SU-DHL-6 (cell line): ENCODE data around the gene TFF1.

Source experiments
- H2AFZ ChIP-seq: fragments of 200-600 bp; sonication (generic); 2 replicates; pipeline ENCODE4 v1.6.1; 2014; ENCODE audit warnings: low read depth, mild to moderate bottlenecking, moderate library complexity, mixed read lengths, antibody characterized with exemption, low read length; ENCODE audit not compliant: severe bottlenecking
- H3F3A ChIP-seq: fragments of 200-600 bp; shearing (Covaris generic); 2 replicates; pipeline ENCODE4 v1.6.0; 2016; ENCODE audit warnings: antibody characterized with exemption, mild to moderate bottlenecking; ENCODE audit not compliant: insufficient read depth
- H3K27ac ChIP-seq: fragments of 200-600 bp; sonication (generic); 2 replicates; pipeline ENCODE4 v1.5.1; 2016; ENCODE audit warnings: low read depth, mild to moderate bottlenecking, low read length, moderate library complexity, mixed read lengths
- H3K27me3 ChIP-seq: fragments of 200-600 bp; sonication (generic), shearing (Covaris generic); 2 replicates; pipeline ENCODE4 v1.6.0; 2014; ENCODE audit warnings: mild to moderate bottlenecking, low read length
- H3K36me3 ChIP-seq: fragments of 200-600 bp; sonication (generic); 2 replicates; pipeline ENCODE4 v1.6.1; 2014; ENCODE audit warnings: mild to moderate bottlenecking, low read length, mixed read lengths
- H3K4me2 ChIP-seq: fragments of 300-600, 200-600 bp; shearing (Covaris generic), sonication (generic); 2 replicates; pipeline ENCODE4 v1.6.0; 2014; ENCODE audit warnings: low read length, low read depth, mild to moderate bottlenecking; ENCODE audit not compliant: poor library complexity, severe bottlenecking
- H3K4me3 ChIP-seq: fragments of 200-600 bp; sonication (generic); 2 replicates; pipeline ENCODE4 v1.5.1; 2014; ENCODE audit warnings: antibody characterized with exemption, low read length, mild to moderate bottlenecking, mixed read lengths; ENCODE audit not compliant: insufficient read depth, poor library complexity, severe bottlenecking
- H3K79me2 ChIP-seq: fragments of 200-600 bp; sonication (generic); 2 replicates; pipeline ENCODE4 v1.6.1; 2014; ENCODE audit warnings: mild to moderate bottlenecking, low read length, moderate library complexity; ENCODE audit not compliant: insufficient read depth
- H3K9ac ChIP-seq: fragments of 200-600 bp; sonication (generic); 2 replicates; pipeline ENCODE4 v1.7.0; 2014; ENCODE audit warnings: mild to moderate bottlenecking, low read length
- H3K9me2 ChIP-seq: fragments of 200-600 bp; sonication (generic); replicated peaks from 2 replicates; pipeline ENCODE4 v1.6.1; 2014; ENCODE audit warnings: low read length; ENCODE audit not compliant: insufficient read depth
- H3K9me3 ChIP-seq: fragments of 200-600 bp; sonication (generic); 2 replicates; pipeline ENCODE4 v1.6.1; 2014; ENCODE audit warnings: low read length, mixed read lengths; ENCODE audit not compliant: insufficient read depth
- H4K20me1 ChIP-seq: fragments of 200-600 bp; sonication (generic); 2 replicates; pipeline ENCODE4 v1.6.1; 2014; ENCODE audit warnings: low read depth, mild to moderate bottlenecking, antibody characterized with exemption, low read length, moderate library complexity, mixed read lengths
- EZH2phosphoT487 ChIP-seq: fragments of 200-600 bp; sonication (generic), shearing (Covaris generic); conservative IDR thresholded peaks from 2 replicates; pipeline ENCODE4 v1.6.1; 2018; ENCODE audit warnings: mild to moderate bottlenecking, antibody characterized with exemption, low read length, moderate library complexity, mixed read lengths
- TF ChIP-seq, protein P1 (sequence below): fragments of 200-600 bp; sonication (generic); IDR thresholded peaks from one replicate; pipeline ENCODE4 v1.5.1; 2017; ENCODE audit warnings: antibody characterized with exemption, mild to moderate bottlenecking, low read length, moderate library complexity; ENCODE audit not compliant: insufficient read depth, poor library complexity, severe bottlenecking

TFF1 gene

DNA sequence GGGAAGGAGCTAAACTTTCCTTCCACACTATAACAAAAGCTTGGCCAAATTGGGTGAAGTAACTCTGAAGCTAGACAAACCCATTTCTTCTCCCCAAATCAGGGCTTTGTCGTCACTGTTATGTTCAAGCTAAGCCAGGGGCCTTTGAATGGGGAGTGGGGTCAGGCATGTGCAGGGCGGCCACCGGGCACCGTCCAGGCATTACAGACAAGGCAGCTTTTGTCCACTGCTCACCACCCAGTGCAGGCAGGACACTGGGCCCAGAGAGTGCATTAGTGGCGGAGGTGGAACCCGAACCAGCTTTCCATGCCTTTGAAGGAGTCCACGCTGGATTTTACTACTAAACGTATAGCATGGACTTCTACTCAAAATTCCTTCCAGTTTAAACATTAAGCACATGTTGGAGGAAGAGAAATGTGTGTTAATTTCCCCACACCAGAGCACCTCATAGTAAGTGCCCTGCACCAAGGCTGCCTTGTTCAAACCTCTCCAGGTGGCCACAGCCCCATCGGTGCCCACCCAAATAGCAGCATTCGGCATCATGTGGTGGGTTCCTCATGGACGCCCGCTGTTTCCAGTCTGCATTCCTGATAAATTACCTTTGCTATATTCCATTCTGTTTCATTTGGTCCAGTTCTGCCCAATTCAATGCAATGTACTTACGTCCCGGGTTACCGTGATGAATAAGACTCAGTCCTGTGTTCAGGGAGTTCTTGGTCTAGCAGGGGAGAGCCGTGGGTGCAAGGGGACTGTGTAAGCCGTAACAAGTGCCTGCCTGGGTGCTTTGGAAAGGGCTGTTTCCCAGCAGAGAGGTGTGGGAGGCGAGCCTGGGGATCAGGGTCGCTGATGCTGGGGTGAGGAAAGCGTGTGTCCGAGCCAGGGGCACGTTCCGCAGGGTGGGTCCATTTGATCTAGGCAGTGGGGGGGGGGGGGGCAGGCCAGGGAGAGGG, 39.0 kb upstream of the TFF1 start:
- TF ChIP-seq, protein P1, sequence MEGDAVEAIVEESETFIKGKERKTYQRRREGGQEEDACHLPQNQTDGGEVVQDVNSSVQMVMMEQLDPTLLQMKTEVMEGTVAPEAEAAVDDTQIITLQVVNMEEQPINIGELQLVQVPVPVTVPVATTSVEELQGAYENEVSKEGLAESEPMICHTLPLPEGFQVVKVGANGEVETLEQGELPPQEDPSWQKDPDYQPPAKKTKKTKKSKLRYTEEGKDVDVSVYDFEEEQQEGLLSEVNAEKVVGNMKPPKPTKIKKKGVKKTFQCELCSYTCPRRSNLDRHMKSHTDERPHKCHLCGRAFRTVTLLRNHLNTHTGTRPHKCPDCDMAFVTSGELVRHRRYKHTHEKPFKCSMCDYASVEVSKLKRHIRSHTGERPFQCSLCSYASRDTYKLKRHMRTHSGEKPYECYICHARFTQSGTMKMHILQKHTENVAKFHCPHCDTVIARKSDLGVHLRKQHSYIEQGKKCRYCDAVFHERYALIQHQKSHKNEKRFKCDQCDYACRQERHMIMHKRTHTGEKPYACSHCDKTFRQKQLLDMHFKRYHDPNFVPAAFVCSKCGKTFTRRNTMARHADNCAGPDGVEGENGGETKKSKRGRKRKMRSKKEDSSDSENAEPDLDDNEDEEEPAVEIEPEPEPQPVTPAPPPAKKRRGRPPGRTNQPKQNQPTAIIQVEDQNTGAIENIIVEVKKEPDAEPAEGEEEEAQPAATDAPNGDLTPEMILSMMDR = no peak
- no peak for TF ChIP-seq EZH2phosphoT487
- H3K4me3 ChIP-seq = no peak overlapping the region
- no peaks in the 10 kb centered on the region for H3K9me2 ChIP-seq
- H3F3A ChIP-seq = no peaks in the 10 kb centered on the region
- H4K20me1 ChIP-seq = no peaks in the 10 kb centered on the region
- no peak overlapping the region for H2AFZ ChIP-seq
- H3K27me3 ChIP-seq = no peaks in the 10 kb centered on the region
- no peak overlapping the region for H3K9ac ChIP-seq
- no peak overlapping the region for H3K4me2 ChIP-seq
- peaks cover 5% of the 10 kb centered on the region; the same call in 1 of the 2 replicates for H3K9me3 ChIP-seq
- H3K27ac ChIP-seq = no peak overlapping the region
- H3K36me3 ChIP-seq = no peaks in the 10 kb centered on the region
- H3K79me2 ChIP-seq = no peaks in the 10 kb centered on the region

DNA sequence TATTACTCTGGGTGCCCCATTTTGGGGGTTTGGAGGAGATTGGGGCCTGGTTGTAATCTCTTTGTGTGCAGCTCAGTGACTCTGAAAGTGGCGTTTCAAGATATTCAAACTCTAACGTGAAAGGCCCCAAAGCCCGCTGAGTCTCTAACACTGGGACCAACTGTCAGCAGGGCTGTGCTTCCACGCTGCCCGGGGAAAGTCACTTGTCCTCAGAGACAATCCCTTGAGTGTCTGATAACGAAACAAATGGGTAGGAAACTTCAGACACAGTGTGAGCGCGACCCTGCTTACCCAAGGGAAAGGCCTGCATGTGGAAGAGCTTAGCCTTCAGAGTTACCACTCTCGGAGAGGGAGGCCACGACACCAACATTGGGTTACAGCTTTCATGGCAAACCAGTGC, 38.2 kb upstream of the TFF1 start:
- Histone ChIP-seq H3K79me2 (no peaks in the 10 kb centered on the region), H2AFZ (no peak overlapping the region), H3F3A (no peaks in the 10 kb centered on the region), H3K9me2 (no peaks in the 10 kb centered on the region), H3K4me2 (no peak overlapping the region), H3K9me3 (peaks cover 5% of the 10 kb centered on the region; the same call in 1 of the 2 replicates), H3K27me3 (no peaks in the 10 kb centered on the region), H3K4me3 (no peak overlapping the region), H3K9ac (no peak overlapping the region), H4K20me1 (no peaks in the 10 kb centered on the region), H3K27ac (no peak overlapping the region), H3K36me3 (no peaks in the 10 kb centered on the region)
- TF ChIP-seq, protein P1 = no peak
- no peak for TF ChIP-seq EZH2phosphoT487

DNA sequence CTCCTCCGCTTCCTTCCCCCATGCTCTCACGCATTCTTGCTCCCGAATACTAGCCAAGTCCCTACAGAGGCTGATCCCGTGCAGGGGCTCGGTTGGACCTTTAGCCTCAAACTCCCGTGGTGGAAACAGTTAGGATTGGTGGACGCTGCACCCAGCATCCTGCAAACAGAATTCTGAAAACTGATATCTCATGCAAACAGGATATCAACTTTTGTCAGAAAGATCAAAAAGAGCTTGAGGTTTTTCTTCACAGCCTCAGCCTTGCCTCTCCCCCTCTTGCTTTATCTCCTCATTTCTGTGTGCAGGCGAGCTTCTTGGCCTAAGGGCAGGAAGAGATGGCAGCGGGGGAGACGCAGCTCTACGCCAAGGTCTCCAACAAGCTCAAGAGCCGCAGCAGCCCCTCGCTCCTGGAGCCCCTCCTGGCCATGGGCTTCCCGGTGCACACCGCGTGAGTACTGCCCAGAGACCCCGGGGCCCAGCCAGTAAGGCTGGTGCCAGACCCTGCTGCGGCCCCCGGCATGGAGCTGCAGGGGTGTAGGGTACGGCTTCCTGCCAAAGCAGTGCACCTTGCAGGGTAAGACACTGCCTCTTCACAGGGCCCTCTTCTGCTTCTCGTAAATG, 37.4 kb upstream of the TFF1 start, which contains the start of gene UBASH3A:
Gene UBASH3A, plus strand, starts transcription at position 292 of the 621 bp plus-strand sequence. Its CDS starts 44 bp downstream, at position 336.
- no peak within 1 kb of the TSS for H3K27ac ChIP-seq
- no peaks in the 10 kb centered on the region for H3K36me3 ChIP-seq
- no peaks in the 10 kb centered on the region for H4K20me1 ChIP-seq
- H3K4me2 ChIP-seq = no peak within 1 kb of the TSS
- H3K9ac ChIP-seq = no peak within 1 kb of the TSS
- H3K79me2 ChIP-seq = no peaks in the 10 kb centered on the region
- H3K9me2 ChIP-seq = no peaks in the 10 kb centered on the region
- H3F3A ChIP-seq = no peaks in the 10 kb centered on the region
- peaks cover 5% of the 10 kb centered on the region; the same call in 1 of the 2 replicates for H3K9me3 ChIP-seq
- no peak within 1 kb of the TSS for H2AFZ ChIP-seq
- TF ChIP-seq, protein P1 = no peak
- no peak for TF ChIP-seq EZH2phosphoT487
- no peak within 1 kb of the TSS for H3K4me3 ChIP-seq
- H3K27me3 ChIP-seq = no peaks in the 10 kb centered on the region
